ENCODE data around the gene NBPF8.
A peak's percentile ranks its signal among the peaks of the same experiment; 100 is the strongest.
"Not testable (repeated sequence)": the region's sequence is repeated elsewhere in the genome, so short reads cannot be mapped to it uniquely, and the experiment has no call there.

The NBPF8 gene, protein sequence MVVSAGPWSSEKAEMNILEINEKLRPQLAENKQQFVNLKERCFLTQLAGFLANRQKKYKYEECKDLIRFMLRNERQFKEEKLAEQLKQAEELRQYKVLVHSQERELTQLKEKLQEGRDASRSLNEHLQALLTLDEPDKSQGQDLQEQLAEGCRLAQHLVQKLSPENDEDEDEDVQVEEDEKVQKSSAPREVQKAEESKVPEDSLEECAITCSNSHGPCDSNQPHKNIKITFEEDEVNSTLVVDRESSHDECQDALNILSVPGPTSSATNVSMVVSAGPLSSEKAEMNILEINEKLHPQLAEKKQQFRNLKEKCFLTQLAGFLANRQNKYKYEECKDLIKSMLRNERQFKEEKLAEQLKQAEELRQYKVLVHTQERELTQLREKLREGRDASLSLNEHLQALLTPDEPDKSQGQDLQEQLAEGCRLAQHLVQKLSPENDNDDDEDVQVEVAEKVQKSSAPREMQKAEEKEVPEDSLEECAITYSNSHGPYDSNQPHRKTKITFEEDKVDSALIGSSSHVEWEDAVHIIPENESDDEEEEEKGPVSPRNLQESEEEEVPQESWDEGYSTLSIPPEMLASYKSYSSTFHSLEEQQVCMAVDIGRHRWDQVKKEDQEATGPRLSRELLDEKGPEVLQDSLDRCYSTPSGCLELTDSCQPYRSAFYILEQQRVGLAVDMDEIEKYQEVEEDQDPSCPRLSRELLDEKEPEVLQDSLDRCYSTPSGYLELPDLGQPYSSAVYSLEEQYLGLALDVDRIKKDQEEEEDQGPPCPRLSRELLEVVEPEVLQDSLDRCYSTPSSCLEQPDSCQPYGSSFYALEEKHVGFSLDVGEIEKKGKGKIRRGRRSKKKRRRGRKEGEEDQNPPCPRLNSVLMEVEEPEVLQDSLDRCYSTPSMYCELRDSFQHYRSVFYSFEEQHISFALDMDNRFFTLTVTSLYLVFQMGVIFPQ

DNA sequence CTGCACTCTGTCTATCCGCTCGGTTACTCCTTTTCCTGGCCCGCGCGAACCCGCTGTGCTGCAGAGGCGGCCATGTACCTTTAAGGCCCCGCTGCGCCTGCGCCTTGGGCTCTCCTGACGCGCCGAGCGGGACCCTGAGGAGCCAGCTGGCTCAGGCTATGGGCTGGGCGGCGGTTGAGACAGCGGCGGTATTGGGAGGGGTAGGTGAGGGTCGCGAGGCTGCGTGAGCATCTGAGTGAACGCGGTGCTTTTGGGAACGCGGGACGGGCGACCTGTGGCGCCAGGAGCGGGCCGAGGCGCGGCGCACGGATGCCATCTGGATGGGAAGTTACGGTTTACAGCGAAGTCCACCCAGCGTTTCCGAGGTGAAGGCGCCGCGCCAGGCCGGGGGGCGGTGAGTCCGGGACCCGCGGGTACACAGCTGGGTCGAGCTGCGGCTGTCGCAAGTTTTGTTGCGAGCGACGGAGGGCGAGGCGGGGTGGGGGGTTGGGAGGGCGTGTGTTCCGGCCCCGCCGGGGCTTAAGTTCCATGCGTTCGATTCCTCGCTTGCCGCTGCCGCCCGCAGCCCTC is at the start of gene NBPF8:
NBPF8 (plus strand) TSS at position 125 of the 570 bp plus-strand sequence. CDS start 21,488 bp downstream, outside the sequence.
- DNase-seq = peak; percentile 53

GRCh38 chr1:120367709-120368108 is 47.1 kb upstream of the NBPF8 start:
- not testable (repeated sequence) for DNase-seq

GRCh38 chr1:120386651-120387050 is 28.2 kb upstream of the NBPF8 start:
- not testable (repeated sequence) for DNase-seq

DNA sequence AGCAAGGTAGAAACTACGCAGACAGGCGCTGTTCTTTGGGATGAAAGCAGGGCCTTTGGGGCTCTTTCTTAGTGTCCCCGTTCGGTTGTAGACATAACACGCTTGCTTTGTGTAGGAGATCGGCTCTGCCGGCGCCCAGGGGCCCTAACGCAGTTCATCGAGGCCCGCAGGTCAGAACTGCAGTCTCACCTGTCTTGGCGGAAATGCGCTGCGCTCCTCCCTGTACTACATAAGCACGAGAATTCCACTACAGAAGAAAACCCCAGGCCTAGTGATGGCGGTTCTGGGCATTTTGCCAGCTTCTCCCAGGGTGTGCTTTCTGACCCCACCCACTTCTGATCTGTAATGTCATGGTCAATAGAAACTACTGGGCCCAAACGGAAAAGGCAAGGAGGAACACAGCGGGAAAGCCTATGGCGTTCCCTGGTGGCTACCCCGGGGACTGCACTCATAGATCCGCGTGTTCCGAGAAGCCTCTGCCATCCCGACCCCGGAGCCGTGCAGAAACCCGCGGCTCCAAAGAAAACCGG is 26.2 kb upstream of the NBPF8 start:
- DNase-seq = peak; percentile 5

DNA sequence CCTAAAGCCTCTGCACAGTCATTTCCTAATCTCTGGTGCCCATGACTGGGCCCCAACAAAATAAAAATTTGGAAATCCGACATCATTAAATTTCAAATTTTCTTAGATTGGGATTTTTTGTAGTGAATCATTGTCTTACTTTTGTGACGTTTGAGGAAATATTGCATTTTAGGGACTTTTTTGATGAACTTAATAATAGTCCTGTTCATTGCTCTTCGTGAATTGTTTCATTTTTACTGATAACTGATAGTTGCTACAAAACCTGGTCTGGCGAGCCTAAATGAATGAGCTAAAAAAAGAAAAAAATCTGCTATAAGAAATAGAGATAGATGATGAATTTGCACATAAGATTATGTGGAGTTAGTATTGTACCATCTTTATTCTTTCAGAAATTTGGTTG is 23.5 kb upstream of the NBPF8 start:
- DNase-seq = not testable (repeated sequence)

GRCh38 chr1:120393316-120394232 is 21.3 kb upstream of the NBPF8 start:
- DNase-seq = not testable (repeated sequence)

GRCh38 chr1:120405348-120405747 is 9.5 kb upstream of the NBPF8 start:
- DNase-seq = not testable (repeated sequence)

- DNase-seq = not testable (repeated sequence)
Observed at GRCh38 chr1:120414451-120414850, 384 bp upstream of the NBPF8 start.

- peak; percentile 25 for DNase-seq
Observed at GRCh38 chr1:120415492-120415961, 692 bp downstream of the NBPF8 start.

- not testable (repeated sequence) for DNase-seq
Observed at GRCh38 chr1:120425063-120425462, 10.2 kb downstream of the NBPF8 start.

- DNase-seq = not testable (repeated sequence)
Observed at GRCh38 chr1:120431626-120432025, 16.8 kb downstream of the NBPF8 start.

DNA sequence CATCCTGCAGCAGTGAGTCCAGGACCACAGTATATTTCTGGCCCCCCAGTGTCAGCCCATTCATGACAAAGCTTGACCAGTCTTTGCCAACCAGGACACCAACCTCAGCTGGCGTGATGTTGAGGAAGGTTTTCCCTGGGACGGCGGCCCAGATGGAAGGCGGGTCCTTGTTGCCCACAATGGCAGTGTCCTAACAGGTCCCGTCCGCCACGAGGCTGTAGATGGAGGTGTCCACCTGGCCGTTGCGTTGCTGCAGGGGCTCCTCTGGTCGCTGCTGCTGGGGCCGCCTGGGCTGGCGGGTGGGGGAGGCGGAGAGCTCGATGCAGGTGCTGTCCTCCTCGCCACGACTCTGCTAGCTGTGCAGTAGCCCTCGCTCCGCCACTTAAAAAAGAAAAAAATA is 19.0 kb downstream of the NBPF8 start:
- not testable (repeated sequence) for DNase-seq

DNA sequence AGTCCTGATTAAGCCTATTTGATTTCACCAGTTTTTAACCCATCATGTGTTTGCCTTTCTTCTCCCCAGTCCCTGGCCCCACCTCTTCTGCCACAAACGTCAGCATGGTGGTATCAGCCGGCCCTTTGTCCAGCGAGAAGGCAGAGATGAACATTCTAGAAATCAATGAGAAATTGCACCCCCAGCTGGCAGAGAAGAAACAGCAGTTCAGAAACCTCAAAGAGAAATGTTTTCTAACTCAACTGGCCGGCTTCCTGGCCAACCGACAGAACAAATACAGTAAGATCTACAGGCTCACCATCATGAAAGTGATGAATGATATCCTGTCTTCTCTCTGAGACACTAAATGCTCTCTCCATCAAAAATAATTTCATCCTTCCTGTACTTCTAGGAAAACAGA is 34.3 kb downstream of the NBPF8 start:
- not testable (repeated sequence) for DNase-seq

Measured in activated T-cell treated with anti-CD3 and anti-CD28 coated beads for 4 hours (primary cell).